ENCODE results near the gene CSH1.

DNA sequence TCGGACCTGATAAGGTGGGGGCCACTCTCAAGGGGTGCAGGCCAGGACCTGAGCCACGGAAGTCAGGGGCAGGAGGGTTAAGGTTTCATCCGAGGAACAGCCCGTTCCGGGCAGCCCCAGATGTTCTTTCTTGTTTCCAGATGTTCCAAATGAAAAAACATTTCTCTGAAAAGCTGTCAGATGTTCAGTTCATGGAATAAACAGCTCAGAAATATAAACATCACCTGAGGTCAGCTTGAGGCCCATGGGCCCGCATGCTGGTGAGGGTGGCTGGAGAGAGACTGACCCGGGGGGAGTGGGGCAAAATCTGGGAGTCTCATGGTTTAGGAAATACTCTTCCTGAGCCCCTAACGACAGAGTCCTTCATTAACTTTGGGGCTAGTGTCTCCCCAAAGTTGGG lies 37.2 kb upstream of the CSH1 start:
- no peak for TF ChIP-seq POLR2A (IDR thresholded peaks at IDR 0.05)
- TF ChIP-seq, protein P1, sequence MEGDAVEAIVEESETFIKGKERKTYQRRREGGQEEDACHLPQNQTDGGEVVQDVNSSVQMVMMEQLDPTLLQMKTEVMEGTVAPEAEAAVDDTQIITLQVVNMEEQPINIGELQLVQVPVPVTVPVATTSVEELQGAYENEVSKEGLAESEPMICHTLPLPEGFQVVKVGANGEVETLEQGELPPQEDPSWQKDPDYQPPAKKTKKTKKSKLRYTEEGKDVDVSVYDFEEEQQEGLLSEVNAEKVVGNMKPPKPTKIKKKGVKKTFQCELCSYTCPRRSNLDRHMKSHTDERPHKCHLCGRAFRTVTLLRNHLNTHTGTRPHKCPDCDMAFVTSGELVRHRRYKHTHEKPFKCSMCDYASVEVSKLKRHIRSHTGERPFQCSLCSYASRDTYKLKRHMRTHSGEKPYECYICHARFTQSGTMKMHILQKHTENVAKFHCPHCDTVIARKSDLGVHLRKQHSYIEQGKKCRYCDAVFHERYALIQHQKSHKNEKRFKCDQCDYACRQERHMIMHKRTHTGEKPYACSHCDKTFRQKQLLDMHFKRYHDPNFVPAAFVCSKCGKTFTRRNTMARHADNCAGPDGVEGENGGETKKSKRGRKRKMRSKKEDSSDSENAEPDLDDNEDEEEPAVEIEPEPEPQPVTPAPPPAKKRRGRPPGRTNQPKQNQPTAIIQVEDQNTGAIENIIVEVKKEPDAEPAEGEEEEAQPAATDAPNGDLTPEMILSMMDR (IDR thresholded peaks at IDR 0.05): no peak
